Mucosa of descending colon (tissue), 3 donors: ENCODE results near the gene NBPF26. TPM values are rescaled to one million over a fixed set of nuclear protein-coding genes. Genes with fewer than 3 reads are reported as not detected.

ENCODE experiments used
- total RNA-seq, 3 donors: library from RNA; stranded (reverse); fragmentation: NEBNext Ultra II Directional in 2 of 3; extraction: Animal tissue kit (Norgen Biotek cat#: 25700) in 2 of 3; gene quantifications; one replicate each; pipeline versions ENCODE4 v1.2.1 to v1.2.4, GENCODE V29; 2021 to 2023
- donor health status: DM: no; HTN: no; CAD: no; lungs with moderate emphysema.
- donor health status: DM: no; HTN: no; CAD: no.
- donor health status: DM: no; HTN: yes; CAD: no.

The NBPF26 gene
- total RNA-seq, 3 donors from 2014 or later = 8.0 to 31.3 (median 12.4) TPM

Other genes starting within 250 kb of the NBPF26 start
- gene PPIAL4A, start 165.8 kb downstream of the NBPF26 start, total RNA-seq = not detected